AG04450 (cell line): ENCODE results near the gene CHST4. TPM values are rescaled to one million over a fixed set of nuclear protein-coding genes. Genes with fewer than 3 reads are reported as not detected.

Experiments used
- CTCF ChIA-PET: fragments of 300-600, 350-600 bp; formaldehyde crosslinking; extraction: SDS; loops from one replicate; lab custom pipeline; 2022; ENCODE audit warnings: antibody characterized with exemption, inconsistent platforms; lab: Charles Lee
- POLR2A ChIA-PET: fragments of 350-600 bp; formaldehyde crosslinking; extraction: SDS; loops from one replicate; lab custom pipeline; 2021; ENCODE audit warnings: antibody characterized with exemption, inconsistent platforms; lab: Yijun Ruan, JAX
- DNase-seq: peaks from one replicate; pipeline ENCODE4 v3.0.0-alpha.2; 2011; ENCODE audit warnings: low read depth, low spot score
- H3K27ac ChIP-seq: one replicate; pipeline ENCODE4 v1.5.1; 2012; ENCODE audit warnings: low read depth, low read length, control low read depth
- H3K27me3 ChIP-seq: one replicate; pipeline ENCODE4 v1.6.0; 2012; ENCODE audit warnings: low read length; ENCODE audit not compliant: control insufficient read depth, insufficient read depth
- H3K4me3 ChIP-seq: 2 replicates; pipeline ENCODE4 v1.5.1; 2011; ENCODE audit warnings: mild to moderate bottlenecking, low read depth, low read length, control low read depth
- H3K9me3 ChIP-seq: 2 replicates; pipeline ENCODE4 v1.5.1; 2012; ENCODE audit warnings: low read length; ENCODE audit not compliant: control insufficient read depth, insufficient read depth
- CTCF ChIP-seq: IDR thresholded peaks from 2 replicates; pipeline ENCODE4 v1.5.1; 2011; ENCODE audit warnings: low read depth, low read length, control low read depth, inconsistent platforms
- polyA minus RNA-seq: library from RNA; depleted of rRNA, polyadenylated mRNA; stranded (reverse); fragments of >200 nt; gene quantifications from 2 replicates; pipeline ENCODE4 v1.2.3, GENCODE V29; 2011; rRNA and poly(A)+ RNA removed
- polyA plus RNA-seq: library from polyadenylated mRNA; depleted of rRNA; stranded (reverse); fragments of >200 nt; gene quantifications from 2 replicates; pipeline ENCODE4 v1.2.3, GENCODE V29; 2011; rRNA removed

CHST4 gene
- not detected in 2 replicates for polyA plus RNA-seq
- polyA minus RNA-seq: not detected in 2 replicates

- no peak within 1 kb of the TSS for H3K4me3 ChIP-seq
- ChIA-PET POLR2A (no interaction called here), CTCF (interaction anchor here (1.1 to 1.3 kb wide), 2 partner anchors 13 to 26 kb away, joined by 4 to 6 read pairs; no protein-coding TSS in a partner anchor)
- H3K27me3 ChIP-seq: no peaks in the 10 kb centered on the region
- no peak for TF ChIP-seq CTCF
- no peaks in the 10 kb centered on the region for H3K9me3 ChIP-seq
- peak; percentile 27 for DNase-seq
- H3K27ac ChIP-seq: no peak within 1 kb of the TSS
Measured at GRCh38 chr16:71526111-71526631, at the start of gene CHST4. Gene CHST4 (plus strand): TSS chr16:71526426. CDS start chr16:71536678, 10,252 bp downstream.

- Histone ChIP-seq H3K9me3 (no peaks in the 10 kb centered on the region; the same call in 1 of the 2 replicates), H3K4me3 (no peak overlapping the region), H3K27me3 (no peaks in the 10 kb centered on the region), H3K27ac (no peak overlapping the region)
- POLR2A ChIA-PET: no interaction called here
- no peak for TF ChIP-seq CTCF
- DNase-seq: no peak
- CTCF ChIA-PET: interaction anchor here (1.3 kb wide), 1 partner anchor 12 kb away, joined by 3 read pairs; no protein-coding TSS in a partner anchor
Measured at GRCh38 chr16:71476457-71477124, 49.6 kb upstream of the CHST4 start.

GRCh38 chr16:71479420-71479819 lies 46.8 kb upstream of the CHST4 start:
- peak; percentile 48 for TF ChIP-seq CTCF
- H3K27me3 ChIP-seq: no peaks in the 10 kb centered on the region
- ChIA-PET POLR2A (no interaction called here), CTCF (interaction anchor here (0.6 to 3.8 kb wide), 5 partner anchors 15 to 149 kb away, joined by 3 to 18 read pairs (median 3); no protein-coding TSS in a partner anchor)
- no peaks in the 10 kb centered on the region; the same call in 1 of the 2 replicates for H3K9me3 ChIP-seq
- H3K27ac ChIP-seq: no peak overlapping the region
- H3K4me3 ChIP-seq: no peak overlapping the region
- DNase-seq: no peak

- POLR2A ChIA-PET: no interaction called here
- no peak for TF ChIP-seq CTCF
- no peak for DNase-seq
- Histone ChIP-seq H3K27me3 (no peaks in the 10 kb centered on the region), H3K9me3 (no peaks in the 10 kb centered on the region; the same call in 1 of the 2 replicates), H3K4me3 (no peak overlapping the region), H3K27ac (no peak overlapping the region)
- CTCF ChIA-PET: interaction anchor here (1.1 to 3.8 kb wide), 2 partner anchors 18 to 68 kb away, joined by 4 to 18 read pairs; no protein-coding TSS in a partner anchor
Measured at GRCh38 chr16:71480956-71481355, 45.3 kb upstream of the CHST4 start.

- no peak for TF ChIP-seq CTCF
- no peaks in the 10 kb centered on the region; the same call in 1 of the 2 replicates for H3K9me3 ChIP-seq
- H3K27me3 ChIP-seq: no peaks in the 10 kb centered on the region
- DNase-seq: no peak
- CTCF ChIA-PET: interaction anchor here (3.8 kb wide), 1 partner anchor 17 kb away, joined by 18 read pairs; no protein-coding TSS in a partner anchor
- no peak overlapping the region for H3K27ac ChIP-seq
- POLR2A ChIA-PET: no interaction called here
- H3K4me3 ChIP-seq: no peak overlapping the region
Measured at GRCh38 chr16:71482569-71482968, 43.7 kb upstream of the CHST4 start.
